Stimulated activated CD4-positive, alpha-beta T cell treated with anti-CD3 and anti-CD28 coated beads, Interleukin-12 subunit alpha, Interleukin-12 subunit beta, amount 100 ng/mL, for 4 hours (primary cell): ENCODE results near the gene UBE2E3.

Source experiments
- DNase-seq: peaks from one replicate; pipeline ENCODE4 v3.0.0-alpha.2; 2020

Gene UBE2E3

DNA sequence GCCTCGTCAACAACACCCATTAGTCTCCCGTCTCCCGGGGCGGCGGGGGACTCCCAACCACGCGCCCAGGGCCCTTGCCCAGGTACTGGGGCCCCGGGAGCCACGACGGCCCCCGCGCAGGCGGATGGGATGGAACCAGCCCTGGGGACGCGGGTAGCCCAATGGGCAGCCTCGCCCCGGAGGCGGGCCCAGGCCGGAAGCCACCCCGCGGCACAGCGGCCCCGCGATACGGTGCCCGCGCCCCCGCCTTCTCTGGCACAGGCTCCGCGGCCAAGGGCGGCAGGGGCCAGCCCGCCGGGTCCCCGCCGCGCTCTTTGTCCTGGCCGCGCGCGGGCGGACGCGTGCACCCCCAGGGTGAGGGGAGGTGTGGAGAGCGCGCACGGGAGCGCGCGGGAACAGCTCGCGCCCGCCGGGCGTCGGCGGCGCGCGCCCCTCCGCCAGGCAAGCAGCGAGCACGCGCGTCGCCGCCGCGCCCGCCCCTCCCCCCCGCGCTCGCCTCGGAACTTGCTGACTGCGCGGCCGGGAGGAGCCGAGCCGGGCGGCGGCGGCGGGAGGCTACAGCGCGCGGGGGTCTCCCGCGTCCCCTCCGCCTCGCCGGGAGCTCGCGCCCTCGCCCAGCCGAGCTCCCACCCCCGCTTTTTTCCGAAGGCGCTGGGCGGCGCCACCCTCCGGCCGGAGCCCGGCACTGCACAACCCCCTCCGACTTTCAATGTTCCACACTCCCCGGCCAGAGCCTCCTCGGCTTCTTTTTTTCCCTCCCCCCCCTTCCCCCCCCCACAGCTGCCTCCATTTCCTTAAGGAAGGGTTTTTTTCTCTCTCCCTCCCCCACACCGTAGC lies at the start of gene UBE2E3:
Gene UBE2E3 (plus strand): TSS at position 500 of the 837 bp plus-strand sequence. CDS start 1,438 bp downstream, outside the sequence.
- peak; percentile 69 for DNase-seq

DNA sequence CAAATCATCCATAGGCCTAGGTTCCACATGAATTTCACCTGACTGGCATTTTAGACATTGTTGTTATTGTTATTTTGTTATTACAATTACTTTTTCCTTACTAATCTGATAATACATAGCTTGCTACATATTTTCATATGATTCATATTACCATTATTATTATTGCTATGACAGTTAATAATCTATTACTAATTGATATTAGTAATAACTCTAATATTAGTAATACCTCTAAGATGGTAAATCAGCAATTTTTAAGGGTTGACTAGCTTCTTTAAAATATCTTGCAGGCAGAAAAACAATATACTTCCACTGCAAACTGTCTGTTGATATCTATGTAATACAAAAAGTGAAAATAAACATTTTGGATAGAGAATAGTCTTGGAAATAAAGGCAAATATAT lies 48.6 kb upstream of the UBE2E3 start:
- no peak for DNase-seq

DNA sequence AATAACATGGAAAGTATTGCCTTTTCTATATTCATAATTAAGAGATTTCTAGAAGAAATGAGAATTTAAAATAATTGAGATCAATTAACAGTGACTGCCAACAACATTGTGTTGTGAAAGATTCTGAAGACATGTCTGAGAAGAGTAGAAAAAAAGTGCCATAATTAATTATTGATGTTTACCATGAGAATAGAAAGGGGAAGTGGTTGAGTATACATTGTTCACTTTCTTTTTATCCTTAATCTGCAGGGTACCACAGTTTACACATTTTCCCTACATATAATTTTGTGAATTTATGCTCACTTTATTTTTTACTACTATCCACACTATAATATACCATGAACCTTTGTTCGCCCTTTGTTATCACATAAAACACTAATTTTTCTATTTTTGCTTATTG lies 47.1 kb upstream of the UBE2E3 start:
- no peak for DNase-seq

DNA sequence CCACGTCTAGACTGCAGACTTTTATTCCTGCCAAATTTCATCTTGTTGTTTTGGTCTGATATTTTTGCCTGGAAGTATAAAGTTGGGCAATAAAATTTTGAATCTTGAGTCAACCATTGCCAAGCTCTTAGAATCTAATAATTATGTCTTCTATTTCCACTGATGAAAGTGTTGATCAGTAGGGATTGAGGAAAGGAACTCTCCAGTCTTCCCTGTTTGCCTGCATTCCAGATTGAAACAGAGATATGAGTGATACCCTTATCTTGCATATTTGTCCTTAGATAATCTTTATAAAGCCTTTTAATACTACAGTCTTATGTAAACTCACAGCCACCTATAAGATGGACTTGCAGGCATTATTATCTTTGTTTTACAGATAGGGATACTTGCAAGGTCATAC lies 45.5 kb upstream of the UBE2E3 start:
- DNase-seq: no peak

DNA sequence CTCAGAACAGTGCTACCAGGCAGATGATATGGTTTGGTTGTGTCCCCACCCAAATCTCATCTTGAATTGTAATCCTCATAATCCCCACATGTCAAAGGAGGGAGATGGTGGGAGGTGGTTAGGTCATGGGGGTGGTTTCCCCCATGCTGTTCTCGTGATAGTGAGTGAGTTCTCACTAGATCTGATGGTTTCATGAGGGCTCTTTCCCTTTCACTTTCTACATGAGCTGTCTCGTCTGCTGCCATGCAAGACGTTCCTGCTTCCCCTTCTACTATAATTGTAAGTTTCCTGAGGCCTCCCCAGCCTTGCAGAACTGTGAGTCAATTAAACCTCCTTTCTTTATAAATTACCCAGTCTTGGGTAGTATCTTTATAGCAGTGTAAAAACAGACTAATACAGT lies 42.9 kb upstream of the UBE2E3 start:
- peak; percentile 0 for DNase-seq

DNA sequence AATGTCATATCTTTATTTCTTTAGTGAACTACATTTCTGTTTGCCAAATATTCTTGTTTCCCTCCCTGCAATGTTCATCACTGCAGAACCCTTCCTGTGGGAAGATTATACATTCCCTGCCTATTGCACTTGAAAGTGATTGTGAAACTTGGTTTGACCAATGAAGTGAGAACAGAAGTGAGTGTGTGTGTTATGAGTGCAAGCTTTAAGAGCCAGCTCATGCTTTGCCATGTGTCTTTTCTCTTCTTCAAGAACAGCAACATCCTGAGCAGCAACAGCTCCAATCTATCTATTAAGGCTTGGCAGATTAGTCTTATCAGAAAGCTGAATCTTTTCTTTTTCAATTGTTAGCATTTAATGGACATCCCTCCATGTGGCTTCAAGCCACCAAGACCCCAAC lies 42.0 kb upstream of the UBE2E3 start:
- DNase-seq: no peak

DNA sequence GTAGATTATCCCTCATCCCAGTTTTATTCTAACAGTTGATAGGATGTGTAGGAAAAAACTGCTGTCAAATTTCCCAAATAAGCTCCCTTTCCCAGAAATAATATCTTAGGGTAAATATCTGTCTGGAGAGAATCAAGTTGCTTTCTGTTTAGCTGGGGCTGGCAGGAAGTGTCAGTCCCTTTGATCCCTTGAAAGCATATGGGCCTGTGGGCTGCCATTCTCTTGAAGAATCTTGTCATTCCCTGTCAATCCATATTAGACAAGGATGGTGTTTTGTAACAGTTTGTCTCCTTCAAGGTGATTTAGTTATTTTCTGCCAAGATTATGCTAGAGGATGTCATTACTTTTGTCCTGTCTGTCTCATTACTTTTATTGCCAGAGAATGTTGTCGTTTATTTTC lies 37.1 kb upstream of the UBE2E3 start:
- DNase-seq: no peak

DNA sequence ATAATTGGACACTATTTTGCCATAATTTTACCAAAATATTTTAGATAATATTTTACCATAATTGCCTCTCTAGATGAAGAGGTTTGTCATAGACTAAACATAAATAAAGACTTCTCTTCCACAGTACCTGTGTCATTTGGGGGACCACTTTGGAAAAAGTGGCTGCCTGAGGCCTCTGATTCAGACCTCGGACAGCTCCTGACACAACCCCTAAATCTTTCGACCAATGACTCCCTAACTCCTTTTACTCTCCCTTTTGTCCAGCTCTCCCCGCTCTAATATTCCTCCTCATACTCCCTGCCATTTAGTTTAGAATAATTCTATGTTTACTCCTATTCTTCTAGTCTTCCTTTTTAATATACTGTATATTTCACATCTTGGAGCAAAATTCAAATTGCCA lies 36.0 kb upstream of the UBE2E3 start:
- DNase-seq: no peak

DNA sequence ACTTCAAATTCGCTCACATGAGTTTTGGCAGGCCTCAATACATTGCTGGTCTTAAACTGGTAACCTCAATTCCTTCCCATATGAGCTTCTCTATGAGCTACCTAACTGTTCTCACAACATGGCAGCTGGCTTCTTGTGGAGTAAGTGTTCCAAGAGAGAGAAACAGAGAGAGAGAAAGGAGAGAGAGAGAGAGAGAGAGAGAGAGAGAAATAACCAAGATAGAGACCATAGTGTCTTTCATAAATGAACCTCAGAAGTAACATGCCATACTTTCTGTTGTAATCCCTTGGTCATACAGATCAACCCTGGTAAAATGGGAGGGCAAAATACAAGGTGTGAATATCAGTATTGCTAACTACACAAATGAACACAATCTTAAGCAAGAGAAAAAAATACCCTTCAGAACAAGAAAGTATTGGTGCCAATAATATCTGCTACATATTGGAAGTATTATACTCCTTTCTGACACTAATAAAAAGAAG lies 33.2 kb upstream of the UBE2E3 start:
- DNase-seq: no peak

DNA sequence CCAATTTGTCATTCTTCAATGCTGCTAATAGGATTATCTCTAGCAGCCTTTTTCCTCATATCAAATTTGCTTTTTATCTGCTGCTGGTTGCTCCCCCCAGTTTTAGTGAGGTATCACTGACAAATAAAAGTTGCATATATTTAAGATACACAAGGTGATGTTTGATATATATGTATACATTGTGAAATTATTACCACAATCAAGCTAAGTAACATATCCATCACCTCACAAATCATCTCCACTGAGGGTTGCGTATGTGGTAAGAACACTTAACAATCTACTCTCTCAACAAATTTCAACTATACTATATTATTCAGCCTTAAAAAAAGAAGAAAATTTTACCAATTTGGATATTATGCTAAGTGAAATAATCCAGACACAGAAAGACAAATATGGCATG lies 30.5 kb upstream of the UBE2E3 start:
- no peak for DNase-seq

DNA sequence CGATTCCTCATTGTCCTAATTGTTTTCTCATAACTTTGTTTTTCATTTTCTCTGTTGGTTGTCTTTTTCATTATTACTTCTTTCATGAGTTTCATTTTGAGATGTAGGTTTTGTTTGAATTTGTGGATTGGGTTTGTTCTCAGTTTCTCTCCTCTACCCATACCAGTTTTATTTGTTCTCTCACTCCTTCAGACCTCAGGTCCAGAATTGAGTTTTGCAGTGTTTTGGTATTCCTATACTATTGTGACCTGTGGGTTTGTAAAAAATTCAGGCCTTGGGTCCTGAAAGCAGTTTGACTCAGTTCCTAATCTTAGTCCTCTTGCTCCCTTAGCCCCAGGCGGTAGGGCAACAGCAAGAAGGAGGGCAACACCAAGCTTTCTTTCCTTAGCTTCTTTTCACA lies 28.3 kb upstream of the UBE2E3 start:
- no peak for DNase-seq

DNA sequence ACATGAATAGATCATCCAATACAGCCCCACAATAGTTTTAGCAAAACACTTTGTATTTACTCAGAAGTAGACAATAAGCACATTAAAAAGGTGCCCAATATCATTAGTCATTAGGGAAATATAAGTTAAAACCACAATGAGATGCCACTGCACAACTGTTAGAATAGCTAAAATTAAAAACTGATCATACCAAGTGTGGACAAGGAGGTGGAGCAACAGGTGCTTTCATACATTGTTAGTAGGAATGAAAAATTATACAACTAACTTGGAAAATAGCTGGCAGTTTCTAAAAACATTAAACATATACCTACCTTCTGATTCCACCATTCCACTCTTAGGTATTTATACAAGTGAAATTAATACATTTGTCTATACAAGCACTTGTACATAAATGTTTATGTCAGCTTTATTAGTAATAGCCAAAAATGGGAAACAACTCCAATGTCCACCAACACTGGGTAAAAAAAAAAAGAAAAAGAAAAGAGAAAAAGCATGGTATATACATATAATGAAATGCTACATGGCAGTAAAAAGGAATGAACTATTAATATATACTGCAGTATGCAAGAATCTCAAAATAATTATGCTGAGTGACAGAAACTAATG lies 27.6 kb upstream of the UBE2E3 start:
- no peak for DNase-seq

DNA sequence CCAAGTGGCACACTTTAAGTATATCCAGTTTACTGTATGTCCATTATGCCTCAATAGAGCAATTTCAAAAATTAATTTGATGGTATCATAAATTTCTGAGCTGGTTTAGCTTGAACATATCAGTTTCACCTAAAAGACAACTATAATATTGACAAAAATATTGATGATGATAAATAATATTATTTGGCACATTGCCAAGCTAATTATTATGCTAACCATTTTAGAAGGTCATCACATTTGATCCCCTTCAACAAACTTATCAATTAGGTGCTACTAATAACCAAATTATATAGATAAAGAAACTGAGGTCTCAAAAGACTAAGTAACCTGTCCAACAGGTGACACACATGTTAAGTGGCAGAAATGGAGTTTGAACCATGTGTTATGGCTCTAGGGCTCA lies 26.9 kb upstream of the UBE2E3 start:
- no peak for DNase-seq

DNA sequence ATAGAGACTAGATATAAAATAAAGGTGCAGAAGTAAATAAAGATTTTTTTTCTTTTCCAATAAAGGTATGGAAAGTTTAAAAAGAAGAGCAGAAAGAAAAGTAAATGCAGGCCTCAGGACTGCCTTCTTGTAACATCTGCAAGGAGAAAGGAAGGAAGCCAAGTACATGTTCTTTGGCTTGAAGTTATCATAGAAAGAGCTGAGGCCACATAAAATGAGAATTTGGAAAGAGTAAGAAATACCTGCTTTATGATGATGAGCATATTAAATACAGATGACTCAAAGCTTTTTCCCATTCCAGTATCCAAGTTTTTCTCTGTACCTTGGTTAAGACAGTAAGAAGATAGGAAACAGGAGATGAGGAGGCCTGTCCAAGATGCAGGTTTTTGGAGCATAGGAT lies 25.3 kb upstream of the UBE2E3 start:
- DNase-seq: no peak

DNA sequence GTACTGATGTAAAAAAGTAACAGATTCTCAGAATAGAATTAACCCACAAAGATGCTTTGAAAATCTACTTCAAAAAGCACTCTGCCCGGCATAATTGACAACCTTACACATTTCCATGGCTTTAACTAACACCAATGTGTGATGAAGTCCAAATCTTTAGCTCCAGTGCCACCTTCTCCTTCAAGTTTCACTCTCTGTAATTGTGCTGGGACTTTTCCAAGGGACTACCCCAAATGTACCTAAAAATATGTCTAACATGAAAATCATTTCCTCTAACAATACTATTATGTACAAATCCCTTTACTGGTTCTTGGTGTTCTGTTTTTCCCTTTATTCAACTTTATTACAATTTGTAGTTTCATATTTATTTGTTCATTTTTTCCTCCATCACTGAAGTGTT lies 20.6 kb upstream of the UBE2E3 start:
- DNase-seq: no peak

DNA sequence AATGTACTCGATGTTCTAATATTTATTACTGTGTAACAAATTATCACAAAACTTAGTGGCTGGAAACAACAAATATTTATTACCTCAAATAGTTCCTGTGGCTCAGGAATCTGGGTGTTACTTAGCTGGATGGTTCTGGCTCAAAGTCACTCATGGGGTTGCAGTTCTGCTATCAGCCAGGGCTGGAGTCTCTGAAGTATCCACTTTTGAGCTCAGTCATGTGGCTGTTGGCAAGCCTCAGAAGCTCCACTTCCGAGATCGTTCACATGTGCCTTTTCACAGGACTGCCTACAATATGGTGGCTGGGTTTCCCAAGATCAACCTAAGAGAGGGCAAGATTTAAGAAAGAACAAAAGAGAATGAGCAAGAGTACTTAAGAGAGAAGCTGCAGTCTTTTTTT lies 19.4 kb upstream of the UBE2E3 start:
- DNase-seq: no peak

DNA sequence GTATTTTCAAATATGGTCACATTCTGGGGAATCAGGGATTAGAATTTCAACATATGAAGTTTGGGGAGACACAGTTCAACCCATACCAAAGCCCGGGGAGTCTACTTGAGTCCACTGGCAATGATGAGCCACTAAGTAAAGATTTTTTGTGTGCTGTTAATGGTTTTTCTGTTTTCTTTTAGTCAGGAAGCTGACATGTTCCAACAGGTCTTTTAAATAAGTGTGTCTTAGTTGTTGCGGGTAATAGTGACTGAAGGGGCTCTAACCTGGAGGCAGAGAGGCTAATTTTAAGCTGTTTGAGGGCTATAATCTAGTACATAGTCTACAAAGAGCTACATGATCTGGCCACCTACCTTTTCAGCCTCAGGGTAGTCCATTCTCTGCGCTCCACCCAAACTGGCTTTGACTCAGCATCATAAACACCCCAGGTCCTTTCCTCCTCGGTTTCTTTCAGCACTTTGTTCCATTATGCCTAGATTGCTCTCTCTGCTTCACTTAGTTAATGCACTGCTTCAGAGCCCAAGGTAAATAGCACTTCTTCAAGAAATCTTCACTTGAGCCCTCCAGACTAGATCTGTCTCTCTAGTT lies 17.6 kb upstream of the UBE2E3 start:
- DNase-seq: no peak

DNA sequence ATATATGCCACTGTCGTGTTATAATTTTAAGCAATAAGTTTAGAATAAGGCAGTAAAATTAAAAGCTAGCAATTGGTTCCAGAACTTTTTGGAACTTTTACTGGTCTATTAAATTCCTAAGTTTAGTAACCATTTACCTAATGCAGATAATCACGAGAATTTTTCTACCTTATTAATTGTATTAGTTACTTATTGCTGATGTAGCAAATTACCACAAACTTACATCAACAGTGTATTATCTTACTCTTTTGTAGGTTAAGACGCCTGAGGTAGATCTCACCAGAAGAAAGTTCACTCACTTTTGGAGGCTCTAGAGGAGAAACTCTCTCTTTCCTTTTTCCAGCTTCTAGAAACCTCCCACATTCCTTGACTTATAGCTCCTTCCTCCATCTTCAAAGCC lies 14.0 kb upstream of the UBE2E3 start:
- DNase-seq: no peak

DNA sequence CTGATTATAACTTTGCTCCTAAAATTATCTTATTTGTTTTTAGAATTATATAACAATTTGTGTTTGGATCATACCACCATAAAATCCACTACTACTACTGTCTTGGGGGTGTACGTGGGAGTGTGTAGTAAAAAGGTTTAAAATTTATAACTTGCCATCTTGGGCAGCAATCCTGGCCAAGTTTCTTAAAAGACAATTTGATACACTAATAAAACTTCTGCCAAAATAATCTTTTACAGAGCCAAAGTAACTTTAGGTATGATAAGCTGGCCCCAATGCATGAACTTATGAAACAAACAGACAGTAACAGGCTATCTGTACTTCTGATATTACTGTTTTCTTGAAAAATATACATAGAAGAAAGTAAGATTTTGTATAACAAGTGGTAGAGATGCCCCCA lies 11.3 kb upstream of the UBE2E3 start:
- DNase-seq: no peak

DNA sequence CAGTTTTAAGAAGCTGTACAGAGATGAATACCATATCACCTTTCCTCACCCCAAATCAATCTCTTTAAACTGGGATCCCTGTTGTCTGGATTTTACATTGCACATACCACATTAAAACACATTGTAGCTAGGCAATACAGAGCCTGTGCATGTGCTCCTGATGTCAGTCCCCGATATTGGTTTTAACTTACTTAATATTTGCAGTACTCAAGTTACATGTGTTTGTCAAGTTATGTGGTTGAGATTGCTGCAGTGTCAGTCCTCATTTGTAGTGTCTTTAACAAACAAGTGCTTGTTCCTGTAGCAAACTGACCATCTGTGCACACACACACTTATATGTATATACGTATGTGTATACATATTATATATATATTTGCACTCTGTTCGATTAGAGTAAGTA lies 10.4 kb upstream of the UBE2E3 start:
- DNase-seq: no peak

DNA sequence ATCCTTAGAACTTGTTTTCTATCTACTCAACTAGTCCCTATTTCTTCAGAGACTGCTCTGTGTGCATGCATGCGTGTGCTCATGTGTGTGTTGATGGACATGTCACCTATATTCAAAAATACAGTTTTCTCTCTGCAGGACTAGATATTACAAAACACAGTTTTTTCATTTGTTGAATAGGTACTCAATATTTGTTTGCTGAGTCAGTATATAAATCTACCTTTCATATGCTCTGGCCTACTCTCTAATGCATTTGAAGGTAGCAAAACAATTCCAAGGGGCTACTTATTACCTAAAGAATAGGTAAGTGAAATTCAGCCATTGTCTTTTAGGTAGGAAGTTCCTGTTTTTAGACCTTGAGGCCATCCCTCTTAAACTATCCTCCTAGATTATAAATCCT lies 8.6 kb upstream of the UBE2E3 start:
- DNase-seq: no peak

DNA sequence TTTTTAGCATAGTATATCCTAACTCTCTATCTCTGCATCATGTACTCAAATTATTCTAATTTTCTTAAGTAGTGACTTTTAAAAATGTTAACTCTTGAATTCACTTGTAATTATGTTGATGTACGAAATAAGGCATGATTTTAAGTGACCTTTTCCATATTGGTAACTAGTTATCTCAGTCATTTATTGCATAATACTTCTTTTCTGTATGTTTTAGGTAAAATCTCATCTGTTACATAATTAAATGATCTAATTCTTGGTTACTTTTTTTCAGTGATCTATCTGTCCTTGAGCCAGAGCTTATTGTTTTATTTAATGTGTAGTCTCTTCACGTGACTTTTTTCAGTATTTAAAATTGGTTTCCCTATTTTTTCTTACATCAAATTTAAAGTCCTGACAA lies 4.8 kb upstream of the UBE2E3 start:
- DNase-seq: no peak

DNA sequence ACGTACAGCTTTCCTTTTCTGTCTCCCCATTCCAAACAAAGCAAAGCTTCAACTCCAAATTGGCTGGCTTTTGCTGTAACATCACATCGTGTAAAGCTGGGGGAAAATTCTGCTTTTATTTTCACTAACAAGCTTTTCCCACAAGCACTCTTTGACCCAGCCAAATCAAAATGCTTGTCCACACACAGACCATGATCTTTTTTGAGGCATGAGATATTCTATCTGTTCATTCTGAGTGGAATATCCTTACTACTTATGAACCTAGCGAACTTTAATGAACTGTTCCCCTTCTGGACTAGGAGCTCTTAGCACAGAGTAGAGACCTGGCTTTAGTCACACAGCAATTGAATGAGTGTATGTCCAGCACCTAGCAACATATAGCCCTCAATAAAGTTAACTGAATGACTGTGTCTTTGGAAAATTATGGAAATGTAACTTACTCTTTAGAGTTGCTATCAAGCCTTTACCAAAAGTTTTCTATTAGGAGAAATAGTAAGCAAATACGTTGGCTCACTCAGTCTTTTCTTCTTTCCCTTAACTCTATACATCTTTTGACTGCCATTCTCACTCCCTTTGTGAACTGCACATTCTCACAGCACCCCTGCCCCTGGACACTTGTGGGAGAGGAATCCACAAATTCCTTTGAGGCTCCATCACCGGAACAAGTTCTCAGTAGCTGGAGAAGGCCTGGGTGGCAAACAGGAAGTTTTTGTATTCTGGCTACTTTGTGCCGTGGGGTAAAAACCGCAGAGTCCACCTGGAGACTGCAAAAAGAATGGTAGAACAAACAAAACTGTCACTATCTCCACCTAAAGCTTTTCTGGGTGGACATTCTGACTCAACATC lies 1.3 kb upstream of the UBE2E3 start:
- DNase-seq: no peak
